GM12892 (cell line): ENCODE data around the gene ANKRD22.
"Not testable (repeated sequence)": the region's sequence is repeated elsewhere in the genome, so short reads cannot be mapped to it uniquely, and the experiment has no call there.

Experiments used
- POLR2A ChIP-seq: IDR thresholded peaks from 2 replicates; pipeline ENCODE4 v1.6.1; 2011; ENCODE audit warnings: low read depth, low read length, control low read depth
- POLR2AphosphoS5 ChIP-seq: IDR thresholded peaks from 2 replicates; pipeline ENCODE4 v1.6.1; 2011; ENCODE audit warnings: low read depth, low read length, control low read depth

DNA sequence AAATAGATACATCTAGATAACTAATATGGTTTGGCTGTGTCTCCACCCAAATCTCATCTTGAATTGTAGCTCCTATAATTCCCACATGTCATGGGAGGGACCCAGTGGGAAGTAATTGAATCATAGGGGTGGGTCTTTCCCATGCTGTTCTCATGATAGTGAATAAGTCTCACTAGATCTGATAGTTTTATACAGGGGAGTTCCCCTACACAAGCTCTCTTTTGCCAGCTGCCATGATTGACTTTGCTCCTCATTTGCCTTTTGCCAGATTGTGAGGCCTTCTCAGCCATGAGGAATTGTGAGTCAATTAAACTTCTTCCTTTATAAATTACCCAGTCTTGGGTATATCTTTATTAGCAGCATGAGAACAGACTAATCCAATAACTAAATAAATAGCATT, 14.0 kb downstream of the ANKRD22 start:
- not testable (repeated sequence) for TF ChIP-seq POLR2A, POLR2AphosphoS5
